Panc1 (cell line): Measurements from ENCODE around the gene CCL5. TPM values are rescaled to one million over a fixed set of nuclear protein-coding genes. Genes with fewer than 3 reads are reported as not detected.

Source experiments
- ATAC-seq: fragments of 200-7000 bp; cut with Tn5 transposase; 2 replicates; pipeline ENCODE4 v1.9.1; 2020; ENCODE audit warnings: mild to moderate bottlenecking, moderate library complexity
- BruUV-seq: library from RNA; stranded (reverse); fragments of 400-500 nt; replicated peaks from 2 replicates; lab custom pipeline; 2021; lab: Mats Ljungman, UMichigan
- CTCF ChIA-PET: fragments of 300-600 bp; sonication (Branson Sonifier 250); formaldehyde crosslinking; loops from one replicate; lab custom pipeline; 2022; ENCODE audit warnings: antibody characterized with exemption; lab: Charles Lee
- POLR2A ChIA-PET: fragments of 300-600 bp; sonication (Branson Sonifier 250); formaldehyde crosslinking; loops from one replicate; lab custom pipeline; 2022; ENCODE audit warnings: antibody characterized with exemption; lab: Charles Lee
- DNase-seq: peaks from one replicate; pipeline ENCODE4 v3.0.0-alpha.2; 2010; ENCODE audit warnings: low read depth, low spot score
- H3K27ac ChIP-seq: 2 replicates; pipeline ENCODE4 v1.5.1; 2011; ENCODE audit warnings: mild to moderate bottlenecking, low read length, inconsistent platforms
- H3K27me3 ChIP-seq: fragments of 200-500 bp; sonication (Bioruptor generic); 2 replicates; pipeline ENCODE4 v1.6.0; 2014; ENCODE audit warnings: low read length, inconsistent platforms; ENCODE audit not compliant: control insufficient read depth, insufficient read depth
- H3K36me3 ChIP-seq: fragments of 200-500 bp; sonication (Bioruptor generic); 2 replicates; pipeline ENCODE4 v1.5.1; 2014; ENCODE audit warnings: inconsistent platforms, mild to moderate bottlenecking, low read length, moderate library complexity; ENCODE audit not compliant: control insufficient read depth, insufficient read depth
- H3K4me1 ChIP-seq: 2 replicates; pipeline ENCODE4 v1.5.1; 2011; ENCODE audit warnings: inconsistent platforms, mild to moderate bottlenecking, low read length, moderate library complexity; ENCODE audit not compliant: control insufficient read depth, insufficient read depth
- H3K4me3 ChIP-seq, 2 experiments: 2 replicates each; pipeline ENCODE4 v1.5.1; 2011 to 2012; ENCODE audit warnings: low read depth in 2 of 2, low read length in 2 of 2, mild to moderate bottlenecking in 2 of 2, inconsistent platforms in 1 of 2, moderate library complexity in 1 of 2
- H3K9me3 ChIP-seq: fragments of 200-500 bp; sonication (Bioruptor generic); 2 replicates; pipeline ENCODE4 v1.5.1; 2014; ENCODE audit warnings: low read depth, mild to moderate bottlenecking, inconsistent platforms, low read length, moderate library complexity; ENCODE audit not compliant: control insufficient read depth, insufficient read depth
- POLR2AphosphoS5 ChIP-seq: IDR thresholded peaks from 2 replicates; pipeline ENCODE4 v1.6.1; 2012; ENCODE audit warnings: mild to moderate bottlenecking, low read depth, low read length, moderate library complexity
- SIN3A ChIP-seq: IDR thresholded peaks from 2 replicates; pipeline ENCODE4 v1.6.1; 2012; ENCODE audit warnings: low read depth, mild to moderate bottlenecking, low read length, moderate library complexity, borderline replicate concordance; ENCODE audit not compliant: insufficient read depth
- TCF7L2 ChIP-seq: IDR thresholded peaks from 2 replicates; pipeline ENCODE4 v1.6.1; 2011; ENCODE audit warnings: mild to moderate bottlenecking, low read depth, low read length, inconsistent platforms
- in situ Hi-C: cut with HindIII; loops from 2 replicates; pipeline ENCODE4 v1.10.0; 2016; ENCODE audit warnings: low sequenced_read_pairs, low pct_unique_long_range_greater_than_20kb
- intact Hi-C: fragments of 100-400 bp; cut with micrococcal nuclease; formaldehyde crosslinking; loops from one replicate; pipeline ENCODE4 v1.10.0; 2022; ENCODE audit not compliant: unreplicated experiment
- total RNA-seq: library from RNA; stranded (reverse); gene quantifications from one replicate; pipeline ENCODE4 v1.2.1, GENCODE V29; 2021; ENCODE audit not compliant: unreplicated experiment
- TF ChIP-seq, protein P1 (sequence below): fragments of 450-650 bp; IDR thresholded peaks from 2 replicates; pipeline ENCODE4 v1.5.1; 2017; ENCODE audit warnings: mild to moderate bottlenecking
- TF ChIP-seq, protein P2 (sequence below), 2 experiments: IDR thresholded peaks; 2 replicates each; pipeline ENCODE4 v1.6.1; 2011 to 2012; ENCODE audit warnings: low read depth in 2 of 2, control low read depth in 1 of 2, low read length in 1 of 2, mild to moderate bottlenecking in 1 of 2, moderate library complexity in 1 of 2; ENCODE audit not compliant: insufficient read depth in 1 of 2

Gene CCL5
- total RNA-seq, 1 experiment from 2014 or later, result 15.9 TPM

DNA sequence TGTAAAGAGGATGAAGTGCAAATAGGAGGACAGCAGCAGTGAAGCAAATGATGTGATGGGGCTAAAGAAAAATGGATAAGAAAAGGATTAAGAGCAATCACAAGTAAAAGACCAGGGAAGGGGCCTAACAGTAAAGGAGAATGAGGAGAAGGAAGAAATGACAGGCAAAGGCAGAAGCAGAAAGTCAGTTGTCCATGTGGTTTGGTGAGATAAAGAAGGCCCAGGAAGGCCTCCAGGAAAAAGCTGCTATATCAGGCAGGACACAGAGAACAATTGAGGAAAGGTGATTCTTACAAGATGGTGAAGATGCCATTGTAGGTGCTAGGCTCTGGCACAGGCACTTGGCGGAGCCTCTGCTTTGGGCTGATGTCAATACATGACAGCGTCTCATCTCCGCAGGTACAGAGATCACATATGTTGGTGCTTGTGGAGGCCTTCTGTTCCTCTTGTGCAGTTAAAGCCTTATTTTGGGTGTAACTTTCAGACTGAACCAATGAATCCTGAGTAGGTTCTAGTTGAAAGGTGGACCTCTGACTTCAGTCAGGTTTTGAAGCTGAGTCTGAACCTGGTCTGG, 32.3 kb upstream of the CCL5 start:
- Histone ChIP-seq H3K9me3 (no peaks in the 10 kb centered on the region), H3K4me3 (no peak overlapping the region), H3K36me3 (no peaks in the 10 kb centered on the region), H3K27me3 (no peaks in the 10 kb centered on the region), H3K4me1 (no peaks in the 10 kb centered on the region), H3K27ac (no peak overlapping the region)
- in situ Hi-C loops (no loop called here), intact Hi-C loops (no loop called here)
- POLR2A ChIA-PET, result no interaction called here
- DNase-seq (no peak), ATAC-seq (no peak)
- CTCF ChIA-PET, result no interaction called here
- no TSS peak for BruUV-seq
- TF ChIP-seq SIN3A (no peak), TCF7L2 (no peak), POLR2AphosphoS5 (no peak)
- TF ChIP-seq, protein P1, sequence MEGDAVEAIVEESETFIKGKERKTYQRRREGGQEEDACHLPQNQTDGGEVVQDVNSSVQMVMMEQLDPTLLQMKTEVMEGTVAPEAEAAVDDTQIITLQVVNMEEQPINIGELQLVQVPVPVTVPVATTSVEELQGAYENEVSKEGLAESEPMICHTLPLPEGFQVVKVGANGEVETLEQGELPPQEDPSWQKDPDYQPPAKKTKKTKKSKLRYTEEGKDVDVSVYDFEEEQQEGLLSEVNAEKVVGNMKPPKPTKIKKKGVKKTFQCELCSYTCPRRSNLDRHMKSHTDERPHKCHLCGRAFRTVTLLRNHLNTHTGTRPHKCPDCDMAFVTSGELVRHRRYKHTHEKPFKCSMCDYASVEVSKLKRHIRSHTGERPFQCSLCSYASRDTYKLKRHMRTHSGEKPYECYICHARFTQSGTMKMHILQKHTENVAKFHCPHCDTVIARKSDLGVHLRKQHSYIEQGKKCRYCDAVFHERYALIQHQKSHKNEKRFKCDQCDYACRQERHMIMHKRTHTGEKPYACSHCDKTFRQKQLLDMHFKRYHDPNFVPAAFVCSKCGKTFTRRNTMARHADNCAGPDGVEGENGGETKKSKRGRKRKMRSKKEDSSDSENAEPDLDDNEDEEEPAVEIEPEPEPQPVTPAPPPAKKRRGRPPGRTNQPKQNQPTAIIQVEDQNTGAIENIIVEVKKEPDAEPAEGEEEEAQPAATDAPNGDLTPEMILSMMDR, result no peak
- TF ChIP-seq, protein P2, sequence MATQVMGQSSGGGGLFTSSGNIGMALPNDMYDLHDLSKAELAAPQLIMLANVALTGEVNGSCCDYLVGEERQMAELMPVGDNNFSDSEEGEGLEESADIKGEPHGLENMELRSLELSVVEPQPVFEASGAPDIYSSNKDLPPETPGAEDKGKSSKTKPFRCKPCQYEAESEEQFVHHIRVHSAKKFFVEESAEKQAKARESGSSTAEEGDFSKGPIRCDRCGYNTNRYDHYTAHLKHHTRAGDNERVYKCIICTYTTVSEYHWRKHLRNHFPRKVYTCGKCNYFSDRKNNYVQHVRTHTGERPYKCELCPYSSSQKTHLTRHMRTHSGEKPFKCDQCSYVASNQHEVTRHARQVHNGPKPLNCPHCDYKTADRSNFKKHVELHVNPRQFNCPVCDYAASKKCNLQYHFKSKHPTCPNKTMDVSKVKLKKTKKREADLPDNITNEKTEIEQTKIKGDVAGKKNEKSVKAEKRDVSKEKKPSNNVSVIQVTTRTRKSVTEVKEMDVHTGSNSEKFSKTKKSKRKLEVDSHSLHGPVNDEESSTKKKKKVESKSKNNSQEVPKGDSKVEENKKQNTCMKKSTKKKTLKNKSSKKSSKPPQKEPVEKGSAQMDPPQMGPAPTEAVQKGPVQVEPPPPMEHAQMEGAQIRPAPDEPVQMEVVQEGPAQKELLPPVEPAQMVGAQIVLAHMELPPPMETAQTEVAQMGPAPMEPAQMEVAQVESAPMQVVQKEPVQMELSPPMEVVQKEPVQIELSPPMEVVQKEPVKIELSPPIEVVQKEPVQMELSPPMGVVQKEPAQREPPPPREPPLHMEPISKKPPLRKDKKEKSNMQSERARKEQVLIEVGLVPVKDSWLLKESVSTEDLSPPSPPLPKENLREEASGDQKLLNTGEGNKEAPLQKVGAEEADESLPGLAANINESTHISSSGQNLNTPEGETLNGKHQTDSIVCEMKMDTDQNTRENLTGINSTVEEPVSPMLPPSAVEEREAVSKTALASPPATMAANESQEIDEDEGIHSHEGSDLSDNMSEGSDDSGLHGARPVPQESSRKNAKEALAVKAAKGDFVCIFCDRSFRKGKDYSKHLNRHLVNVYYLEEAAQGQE (IDR thresholded peaks at IDR 0.05; ENCODE audit: insufficient read depth in 1 of 2, low read depth in 2 of 2, low read length in 1 of 2), result no peak

DNA sequence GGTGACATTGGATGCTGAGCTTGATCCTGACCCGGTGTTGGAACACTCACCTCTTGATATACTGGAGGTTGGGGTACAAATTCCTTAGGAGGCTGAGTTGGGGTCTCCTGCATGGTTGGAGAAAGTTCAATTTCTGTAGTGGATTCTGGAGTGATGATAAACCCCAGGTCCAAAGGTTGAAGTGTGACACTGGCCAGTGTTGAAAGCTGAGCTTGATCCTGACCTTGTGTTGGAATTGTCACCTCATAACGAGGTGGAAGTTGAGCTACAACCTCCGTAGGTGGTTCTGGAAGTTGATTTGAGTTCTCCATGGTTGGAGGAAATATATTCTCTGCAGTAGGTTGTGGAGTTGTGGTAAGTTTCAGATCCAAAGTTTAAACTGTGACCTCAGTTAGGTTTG, 29.2 kb upstream of the CCL5 start:
- H3K36me3 ChIP-seq, result no peaks in the 10 kb centered on the region
- in situ Hi-C loops (no loop called here), intact Hi-C loops (no loop called here)
- no peaks in the 10 kb centered on the region for H3K4me1 ChIP-seq
- TF ChIP-seq, protein P2 (IDR thresholded peaks at IDR 0.05; ENCODE audit: insufficient read depth in 1 of 2, low read depth in 2 of 2, low read length in 1 of 2), result no peak
- TF ChIP-seq SIN3A, result no peak
- H3K4me3 ChIP-seq, result no peak overlapping the region
- DNase-seq (no peak), ATAC-seq (no peak)
- ChIA-PET CTCF (no interaction called here), POLR2A (interaction anchor here (0.7 kb wide), 1 partner anchor 157 kb away, joined by 3 read pairs; no protein-coding TSS in a partner anchor)
- no peaks in the 10 kb centered on the region for H3K27me3 ChIP-seq
- BruUV-seq, result no TSS peak
- no peak overlapping the region for H3K27ac ChIP-seq
- H3K9me3 ChIP-seq, result no peaks in the 10 kb centered on the region
